MCF 10A (cell line): ENCODE measurements around the gene NLGN4Y. TPM values are rescaled to one million over a fixed set of nuclear protein-coding genes. Genes with fewer than 3 reads are reported as not detected.
"Not testable (repeated sequence)": the region's sequence is repeated elsewhere in the genome, so short reads cannot be mapped to it uniquely, and the experiment has no call there.

Source experiments
- BruUV-seq: library from RNA; stranded (reverse); fragments of 400-500 nt; replicated peaks from 2 replicates; lab custom pipeline; 2021; lab: Mats Ljungman, UMichigan
- CTCF ChIA-PET: fragments of 300-600 bp; sonication (Branson Sonifier 250); formaldehyde crosslinking; extraction: SDS; loops from one replicate; lab custom pipeline; 2021; ENCODE audit warnings: antibody characterized with exemption, inconsistent platforms; lab: Yijun Ruan, JAX
- POLR2A ChIA-PET: fragments of 300-600, 350-650 bp; sonication (Branson Sonifier 250); formaldehyde crosslinking; extraction: SDS; loops from one replicate; lab custom pipeline; 2020; ENCODE audit warnings: antibody characterized with exemption, inconsistent platforms; lab: Yijun Ruan, JAX
- DNase-seq: peaks from one replicate; pipeline ENCODE4 v3.0.0-alpha.2; 2018; ENCODE audit not compliant: unreplicated experiment
- H3K27ac Mint-ChIP-seq: one replicate; pipeline ENCODE4 v1.8.0; 2022; ENCODE audit warnings: mild to moderate bottlenecking, low read depth, mixed read lengths; ENCODE audit not compliant: unreplicated experiment
- H3K27me3 Mint-ChIP-seq: one replicate; pipeline ENCODE4 v1.8.0; 2022; ENCODE audit warnings: mixed read lengths; ENCODE audit not compliant: insufficient read depth, unreplicated experiment
- H3K36me3 Mint-ChIP-seq: one replicate; pipeline ENCODE4 v1.8.0; 2022; ENCODE audit warnings: mild to moderate bottlenecking, moderate library complexity, mixed read lengths; ENCODE audit not compliant: insufficient read depth, unreplicated experiment
- H3K4me1 Mint-ChIP-seq: one replicate; pipeline ENCODE4 v1.8.0; 2022; ENCODE audit warnings: mixed read lengths; ENCODE audit not compliant: insufficient read depth, unreplicated experiment
- H3K4me3 Mint-ChIP-seq: one replicate; pipeline ENCODE4 v1.8.0; 2022; ENCODE audit warnings: mild to moderate bottlenecking, moderate library complexity, mixed read lengths; ENCODE audit not compliant: unreplicated experiment
- H3K9me3 Mint-ChIP-seq: one replicate; pipeline ENCODE4 v1.8.0; 2022; ENCODE audit warnings: mixed read lengths; ENCODE audit not compliant: unreplicated experiment
- CTCF ChIP-seq: fragments of 200-600 bp; IDR thresholded peaks from one replicate; pipeline ENCODE4 v1.8.0; 2022; ENCODE audit warnings: antibody characterized with exemption, mild to moderate bottlenecking; ENCODE audit not compliant: unreplicated experiment
- intact Hi-C: fragments of 100-400 bp; cut with micrococcal nuclease; formaldehyde crosslinking; loops from 2 replicates; pipeline ENCODE4 v1.14.1; 2022
- total RNA-seq: library from RNA; stranded (reverse); gene quantifications from 2 replicates; pipeline ENCODE4 v1.2.3, GENCODE V29; 2022

NLGN4Y gene
- total RNA-seq, 1 experiment from 2014 or later: not detected

GRCh38 chrY:14860448-14860847 is 336.1 kb downstream of the NLGN4Y start:
- H3K27me3 Mint-ChIP-seq: no peaks in the 10 kb centered on the region
- no peak for DNase-seq
- H3K36me3 Mint-ChIP-seq: no peaks in the 10 kb centered on the region
- H3K27ac Mint-ChIP-seq: no peak overlapping the region
- POLR2A ChIA-PET: no interaction called here
- BruUV-seq: no TSS peak
- H3K9me3 Mint-ChIP-seq: no peaks in the 10 kb centered on the region
- no peaks in the 10 kb centered on the region for H3K4me1 Mint-ChIP-seq
- intact Hi-C loops: no loop called here
- TF ChIP-seq CTCF: no peak
- CTCF ChIA-PET: no interaction called here
- no peak overlapping the region for H3K4me3 Mint-ChIP-seq

- H3K9me3 Mint-ChIP-seq, H3K27me3 Mint-ChIP-seq, H3K27ac Mint-ChIP-seq, H3K36me3 Mint-ChIP-seq, DNase-seq, POLR2A ChIA-PET, BruUV-seq, H3K4me1 Mint-ChIP-seq, intact Hi-C loops, H3K4me3 Mint-ChIP-seq, CTCF ChIA-PET: not testable (repeated sequence)
Measured at GRCh38 chrY:14861033-14861432, 336.7 kb downstream of the NLGN4Y start.

- ChIA-PET POLR2A (no interaction called here), CTCF (no interaction called here)
- H3K4me1 Mint-ChIP-seq: no peaks in the 10 kb centered on the region
- H3K4me3 Mint-ChIP-seq: no peak overlapping the region
- no peak for DNase-seq
- BruUV-seq: no TSS peak
- no peaks in the 10 kb centered on the region for H3K9me3 Mint-ChIP-seq
- no peaks in the 10 kb centered on the region for H3K27me3 Mint-ChIP-seq
- intact Hi-C loops: no loop called here
- H3K27ac Mint-ChIP-seq: no peak overlapping the region
- TF ChIP-seq CTCF: no peak
- H3K36me3 Mint-ChIP-seq: no peaks in the 10 kb centered on the region
Measured at GRCh38 chrY:14871971-14872370, 347.6 kb downstream of the NLGN4Y start.
